DOHH2 (cell line): ENCODE measurements around the gene ZBTB16.

Source experiments
- CTCF ChIP-seq: fragments of 200-600 bp; sonication (generic); IDR thresholded peaks from one replicate; pipeline ENCODE4 v1.5.1; 2014; ENCODE audit warnings: antibody characterized with exemption, mild to moderate bottlenecking, low read depth, low read length; ENCODE audit not compliant: poor library complexity, severe bottlenecking
- EZH2phosphoT487 ChIP-seq: fragments of 200-600 bp; sonication (generic); IDR thresholded peaks from 2 replicates; pipeline ENCODE4 v1.6.1; 2017; ENCODE audit warnings: borderline replicate concordance, mild to moderate bottlenecking, antibody characterized with exemption, low read length, moderate library complexity, mixed read lengths

GRCh38 chr11:114179234-114179941, 119.9 kb downstream of the ZBTB16 start:
- TF ChIP-seq CTCF (no peak), EZH2phosphoT487 (no peak)
